Subcutaneous adipose tissue (tissue), 4 donors: ENCODE data around the gene ELFN1. TPM values are rescaled to one million over a fixed set of nuclear protein-coding genes. Genes with fewer than 3 reads are reported as not detected.

Experiments used
- CTCF ChIP-seq: fragments of 450-650 bp; IDR thresholded peaks from one replicate; pipeline ENCODE4 v1.5.1; 2016; ENCODE audit warnings: low read depth, mild to moderate bottlenecking, control low read depth, antibody characterized with exemption, moderate library complexity
- total RNA-seq, 4 donors: library from RNA; depleted of rRNA; stranded (reverse); fragments of >200 nt; gene quantifications; one replicate each; pipeline ENCODE4 v1.1.0, GENCODE V29; 2016

ELFN1 gene
- total RNA-seq, 4 donors from 2014 or later: 0.51 to 3.6 (median 0.85) TPM

GRCh38 chr7:1679326-1679965 lies 9.4 kb downstream of the ELFN1 start:
- no peak for TF ChIP-seq CTCF

GRCh38 chr7:1679966-1680730 lies 10.1 kb downstream of the ELFN1 start:
- TF ChIP-seq CTCF: no peak

GRCh38 chr7:1681581-1681980 lies 11.5 kb downstream of the ELFN1 start:
- TF ChIP-seq CTCF: no peak

GRCh38 chr7:1685000-1685624 lies 15.0 kb downstream of the ELFN1 start:
- TF ChIP-seq CTCF: no peak

- no peak for TF ChIP-seq CTCF
Observed at GRCh38 chr7:1688542-1688941, 18.5 kb downstream of the ELFN1 start.

- no peak for TF ChIP-seq CTCF
Observed at GRCh38 chr7:1689311-1689710, 19.2 kb downstream of the ELFN1 start.

GRCh38 chr7:1690359-1690958 lies 20.4 kb downstream of the ELFN1 start:
- no peak for TF ChIP-seq CTCF
